Measurements from ENCODE around the gene KRTAP10-8.
"Not testable (repeated sequence)": the region's sequence is repeated elsewhere in the genome, so short reads cannot be mapped to it uniquely, and the experiment has no call there.

The KRTAP10-8 gene

DNA sequence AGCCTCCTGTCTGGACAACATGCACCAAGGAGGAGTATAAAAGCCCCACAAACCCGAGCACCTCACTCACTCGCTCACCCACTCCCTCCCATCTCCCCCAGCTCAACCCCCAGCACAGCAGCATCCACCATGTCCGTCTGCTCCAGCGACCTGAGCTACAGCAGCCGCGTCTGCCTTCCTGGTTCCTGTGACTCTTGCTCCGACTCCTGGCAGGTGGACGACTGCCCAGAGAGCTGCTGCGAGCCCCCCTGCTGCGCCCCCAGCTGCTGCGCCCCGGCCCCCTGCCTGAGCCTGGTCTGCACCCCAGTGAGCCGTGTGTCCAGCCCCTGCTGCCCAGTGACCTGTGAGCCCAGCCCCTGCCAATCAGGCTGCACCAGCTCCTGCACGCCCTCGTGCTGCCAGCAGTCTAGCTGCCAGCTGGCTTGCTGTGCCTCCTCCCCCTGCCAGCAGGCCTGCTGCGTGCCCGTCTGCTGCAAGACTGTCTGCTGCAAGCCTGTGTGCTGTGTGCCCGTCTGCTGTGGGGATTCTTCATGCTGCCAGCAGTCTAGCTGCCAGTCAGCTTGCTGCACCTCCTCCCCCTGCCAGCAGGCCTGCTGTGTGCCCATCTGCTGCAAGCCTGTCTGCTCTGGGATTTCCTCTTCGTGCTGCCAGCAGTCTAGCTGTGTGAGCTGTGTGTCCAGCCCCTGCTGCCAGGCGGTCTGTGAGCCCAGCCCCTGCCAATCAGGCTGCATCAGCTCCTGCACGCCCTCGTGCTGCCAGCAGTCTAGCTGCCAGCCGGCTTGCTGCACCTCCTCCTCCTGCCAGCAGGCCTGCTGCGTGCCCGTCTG lies 38.0 kb upstream of the KRTAP10-8 start, which contains the start of gene KRTAP10-4:
KRTAP10-4 (plus strand) TSS at position 100 of the 827 bp plus-strand sequence; CDS start at position 130, 30 bp downstream.
- CTCF ChIA-PET, result interaction anchor here (0.7 kb wide), 2 partner anchors 61 to 439 kb away, joined by 3 to 4 read pairs; no protein-coding TSS in a partner anchor
- H3K36me3 ChIP-seq (ENCODE audit: control insufficient read depth in 2 of 2, insufficient read depth in 1 of 2, low read length in 2 of 2); H3K4me3 ChIP-seq (ENCODE audit: low read depth, low read length); H3K4me1 ChIP-seq (ENCODE audit: control insufficient read depth, insufficient read depth, low read length); POLR2A ChIA-PET; H3K9me3 ChIP-seq (ENCODE audit: control insufficient read depth, insufficient read depth, low read depth, low read length); H3K27ac ChIP-seq (ENCODE audit: extremely low read depth, low read depth, low read length): not testable (repeated sequence)
- peak; percentile 23; the same call in 1 of the 2 replicates for TF ChIP-seq ZIC2 (tag by site-specific recombination; IDR thresholded peaks at IDR 0.05)
- TF ChIP-seq GLIS2 (tag by site-specific recombination; IDR thresholded peaks at IDR 0.05), result peak; percentile 15; the same call in 1 of the 2 replicates

DNA sequence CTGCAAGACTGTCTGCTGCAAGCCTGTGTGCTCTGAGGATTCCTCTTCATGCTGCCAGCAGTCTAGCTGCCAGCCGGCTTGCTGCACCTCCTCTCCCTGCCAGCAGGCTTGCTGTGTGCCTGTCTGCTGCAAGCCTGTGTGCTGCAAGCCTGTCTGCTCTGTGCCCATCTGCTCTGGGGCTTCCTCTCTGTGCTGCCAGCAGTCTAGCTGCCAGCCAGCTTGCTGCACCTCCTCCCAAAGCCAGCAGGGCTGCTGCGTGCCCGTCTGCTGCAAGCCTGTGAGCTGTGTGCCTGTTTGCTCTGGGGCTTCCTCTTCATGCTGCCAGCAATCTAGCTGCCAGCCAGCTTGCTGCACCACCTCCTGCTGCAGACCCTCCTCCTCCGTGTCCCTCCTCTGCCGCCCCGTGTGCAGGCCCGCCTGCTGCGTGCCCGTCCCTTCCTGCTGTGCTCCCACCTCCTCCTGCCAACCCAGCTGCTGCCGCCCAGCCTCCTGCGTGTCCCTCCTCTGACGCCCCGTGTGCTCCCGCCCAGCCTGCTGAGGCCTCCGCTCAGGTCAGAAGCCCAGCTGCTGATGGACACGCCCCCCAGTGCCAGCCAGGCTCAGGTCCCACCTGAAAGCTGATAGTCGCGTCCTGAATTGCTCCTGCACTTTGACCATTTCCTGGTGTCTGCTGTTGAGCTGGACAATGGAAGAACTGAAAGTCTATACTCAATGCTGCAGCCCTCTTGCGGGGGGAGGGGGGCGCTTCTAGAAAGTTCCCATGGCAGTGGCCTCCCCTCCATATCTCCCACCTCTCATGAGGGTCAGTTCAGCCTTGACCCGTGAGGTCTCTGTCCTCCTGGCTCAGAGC lies 37.2 kb upstream of the KRTAP10-8 start:
- POLR2A ChIA-PET, result no interaction called here
- no peak overlapping the region for H3K27ac ChIP-seq (ENCODE audit: extremely low read depth, low read depth, low read length)
- TF ChIP-seq ZNF114 (tag by site-specific recombination; IDR thresholded peaks at IDR 0.05) (no peak), ZNF274 (IDR thresholded peaks at IDR 0.05; ENCODE audit: low read length) (no peak), ZNF274 (tag by site-specific recombination; IDR thresholded peaks at IDR 0.05; ENCODE audit: borderline replicate concordance) (no peak)
- TF ChIP-seq, protein P1, sequence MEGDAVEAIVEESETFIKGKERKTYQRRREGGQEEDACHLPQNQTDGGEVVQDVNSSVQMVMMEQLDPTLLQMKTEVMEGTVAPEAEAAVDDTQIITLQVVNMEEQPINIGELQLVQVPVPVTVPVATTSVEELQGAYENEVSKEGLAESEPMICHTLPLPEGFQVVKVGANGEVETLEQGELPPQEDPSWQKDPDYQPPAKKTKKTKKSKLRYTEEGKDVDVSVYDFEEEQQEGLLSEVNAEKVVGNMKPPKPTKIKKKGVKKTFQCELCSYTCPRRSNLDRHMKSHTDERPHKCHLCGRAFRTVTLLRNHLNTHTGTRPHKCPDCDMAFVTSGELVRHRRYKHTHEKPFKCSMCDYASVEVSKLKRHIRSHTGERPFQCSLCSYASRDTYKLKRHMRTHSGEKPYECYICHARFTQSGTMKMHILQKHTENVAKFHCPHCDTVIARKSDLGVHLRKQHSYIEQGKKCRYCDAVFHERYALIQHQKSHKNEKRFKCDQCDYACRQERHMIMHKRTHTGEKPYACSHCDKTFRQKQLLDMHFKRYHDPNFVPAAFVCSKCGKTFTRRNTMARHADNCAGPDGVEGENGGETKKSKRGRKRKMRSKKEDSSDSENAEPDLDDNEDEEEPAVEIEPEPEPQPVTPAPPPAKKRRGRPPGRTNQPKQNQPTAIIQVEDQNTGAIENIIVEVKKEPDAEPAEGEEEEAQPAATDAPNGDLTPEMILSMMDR (tag by site-specific recombination; IDR thresholded peaks at IDR 0.05), result 0 out of 2 replicates have a peak, but pooled peaks have one; percentile 20
- TF ChIP-seq, protein P2, sequence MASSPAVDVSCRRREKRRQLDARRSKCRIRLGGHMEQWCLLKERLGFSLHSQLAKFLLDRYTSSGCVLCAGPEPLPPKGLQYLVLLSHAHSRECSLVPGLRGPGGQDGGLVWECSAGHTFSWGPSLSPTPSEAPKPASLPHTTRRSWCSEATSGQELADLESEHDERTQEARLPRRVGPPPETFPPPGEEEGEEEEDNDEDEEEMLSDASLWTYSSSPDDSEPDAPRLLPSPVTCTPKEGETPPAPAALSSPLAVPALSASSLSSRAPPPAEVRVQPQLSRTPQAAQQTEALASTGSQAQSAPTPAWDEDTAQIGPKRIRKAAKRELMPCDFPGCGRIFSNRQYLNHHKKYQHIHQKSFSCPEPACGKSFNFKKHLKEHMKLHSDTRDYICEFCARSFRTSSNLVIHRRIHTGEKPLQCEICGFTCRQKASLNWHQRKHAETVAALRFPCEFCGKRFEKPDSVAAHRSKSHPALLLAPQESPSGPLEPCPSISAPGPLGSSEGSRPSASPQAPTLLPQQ (tag by site-specific recombination; IDR thresholded peaks at IDR 0.05), result no peak
- H3K4me3 ChIP-seq (ENCODE audit: low read depth, low read length), result no peak overlapping the region
- CTCF ChIA-PET, result interaction anchor here (0.7 kb wide), 1 partner anchor 187 kb away, joined by 4 read pairs; no protein-coding TSS in a partner anchor
- H3K36me3 ChIP-seq (ENCODE audit: control insufficient read depth in 2 of 2, insufficient read depth in 1 of 2, low read length in 2 of 2), result no peaks in the 10 kb centered on the region
- no peaks in the 10 kb centered on the region for H3K4me1 ChIP-seq (ENCODE audit: control insufficient read depth, insufficient read depth, low read length)
- no peaks in the 10 kb centered on the region for H3K9me3 ChIP-seq (ENCODE audit: control insufficient read depth, insufficient read depth, low read depth, low read length)

DNA sequence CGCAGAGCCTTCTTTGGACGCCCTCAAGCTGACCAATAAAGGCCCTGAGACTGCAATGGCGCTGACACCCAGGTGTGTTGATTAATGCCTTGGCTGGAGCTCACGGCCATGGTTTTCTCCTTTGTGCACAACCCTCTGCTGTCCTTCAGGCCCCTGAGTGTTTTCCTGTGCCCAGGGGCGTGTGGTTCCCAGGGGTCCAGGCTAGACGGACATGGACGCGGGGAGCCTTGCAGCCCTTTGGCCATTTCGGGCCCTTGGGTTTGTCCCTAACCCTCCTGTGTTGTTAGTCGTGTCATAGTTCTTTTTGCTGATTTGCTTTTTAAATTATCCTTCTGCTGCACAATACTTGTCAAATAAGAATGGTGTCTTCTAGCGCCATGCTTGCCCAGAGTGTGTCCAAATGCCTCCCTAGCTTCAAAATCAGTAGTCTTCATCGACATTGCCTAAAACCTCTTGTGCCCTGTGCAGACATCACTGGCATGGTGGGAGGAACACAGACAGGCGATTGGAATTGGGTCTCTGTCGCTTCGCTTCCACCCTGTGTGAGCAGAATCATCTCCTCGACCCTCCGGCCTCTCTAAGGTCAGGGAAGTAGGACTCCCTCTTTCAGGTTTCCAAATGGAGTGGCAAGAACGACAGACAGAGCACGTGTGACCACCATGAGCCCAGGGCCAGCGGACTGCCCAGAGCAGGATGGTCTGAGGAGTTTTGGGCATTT lies 36.4 kb upstream of the KRTAP10-8 start:
- POLR2A ChIA-PET, result no interaction called here
- TF ChIP-seq ZNF777 (tag by site-specific recombination; IDR thresholded peaks at IDR 0.05; ENCODE audit: borderline replicate concordance), result no peak
- no peak for TF ChIP-seq ZNF843 (tag by site-specific recombination; IDR thresholded peaks at IDR 0.05)
- TF ChIP-seq, protein P3, sequence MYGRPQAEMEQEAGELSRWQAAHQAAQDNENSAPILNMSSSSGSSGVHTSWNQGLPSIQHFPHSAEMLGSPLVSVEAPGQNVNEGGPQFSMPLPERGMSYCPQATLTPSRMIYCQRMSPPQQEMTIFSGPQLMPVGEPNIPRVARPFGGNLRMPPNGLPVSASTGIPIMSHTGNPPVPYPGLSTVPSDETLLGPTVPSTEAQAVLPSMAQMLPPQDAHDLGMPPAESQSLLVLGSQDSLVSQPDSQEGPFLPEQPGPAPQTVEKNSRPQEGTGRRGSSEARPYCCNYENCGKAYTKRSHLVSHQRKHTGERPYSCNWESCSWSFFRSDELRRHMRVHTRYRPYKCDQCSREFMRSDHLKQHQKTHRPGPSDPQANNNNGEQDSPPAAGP (tag by site-specific recombination; IDR thresholded peaks at IDR 0.05), result no peak
- TF ChIP-seq SP7 (tag by site-specific recombination; IDR thresholded peaks at IDR 0.05), result no peak
- no peak for TF ChIP-seq ZNF302 (tag by site-specific recombination; IDR thresholded peaks at IDR 0.05; ENCODE audit: low read depth)
- TF ChIP-seq, protein P4, sequence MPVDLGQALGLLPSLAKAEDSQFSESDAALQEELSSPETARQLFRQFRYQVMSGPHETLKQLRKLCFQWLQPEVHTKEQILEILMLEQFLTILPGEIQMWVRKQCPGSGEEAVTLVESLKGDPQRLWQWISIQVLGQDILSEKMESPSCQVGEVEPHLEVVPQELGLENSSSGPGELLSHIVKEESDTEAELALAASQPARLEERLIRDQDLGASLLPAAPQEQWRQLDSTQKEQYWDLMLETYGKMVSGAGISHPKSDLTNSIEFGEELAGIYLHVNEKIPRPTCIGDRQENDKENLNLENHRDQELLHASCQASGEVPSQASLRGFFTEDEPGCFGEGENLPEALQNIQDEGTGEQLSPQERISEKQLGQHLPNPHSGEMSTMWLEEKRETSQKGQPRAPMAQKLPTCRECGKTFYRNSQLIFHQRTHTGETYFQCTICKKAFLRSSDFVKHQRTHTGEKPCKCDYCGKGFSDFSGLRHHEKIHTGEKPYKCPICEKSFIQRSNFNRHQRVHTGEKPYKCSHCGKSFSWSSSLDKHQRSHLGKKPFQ (tag by site-specific recombination; IDR thresholded peaks at IDR 0.05), result no peak
- TF ChIP-seq FEZF1 (tag by site-specific recombination; IDR thresholded peaks at IDR 0.05), result no peak
- no peak for TF ChIP-seq ZNF169 (tag by site-specific recombination; IDR thresholded peaks at IDR 0.05)
- no peak for TF ChIP-seq ZNF248 (tag by site-specific recombination; IDR thresholded peaks at IDR 0.05)
- no peak overlapping the region for H3K27ac ChIP-seq (ENCODE audit: extremely low read depth, low read depth, low read length)
- H3K4me3 ChIP-seq (ENCODE audit: low read depth, low read length), result no peak overlapping the region
- H3K9me3 ChIP-seq (ENCODE audit: control insufficient read depth, insufficient read depth, low read depth, low read length), result no peaks in the 10 kb centered on the region
- CTCF ChIA-PET, result interaction anchor here (0.7 kb wide), 2 partner anchors 187 to 563 kb away, joined by 4 read pairs; no protein-coding TSS in a partner anchor
- H3K36me3 ChIP-seq (ENCODE audit: control insufficient read depth in 2 of 2, insufficient read depth in 1 of 2, low read length in 2 of 2), result no peaks in the 10 kb centered on the region
- H3K4me1 ChIP-seq (ENCODE audit: control insufficient read depth, insufficient read depth, low read length), result no peaks in the 10 kb centered on the region

All from HEK293 (cell line).